Loucy (cell line): ENCODE measurements around the gene PCDHA5.

Source experiments
- CTCF ChIP-seq: fragments of 200-600 bp; sonication (generic); conservative IDR thresholded peaks from 2 replicates; pipeline ENCODE4 v1.5.1; 2014; ENCODE audit warnings: mild to moderate bottlenecking, antibody characterized with exemption, low read length
- EZH2phosphoT487 ChIP-seq: fragments of 200-600 bp; IDR thresholded peaks from 2 replicates; pipeline ENCODE4 v1.6.1; 2018; ENCODE audit warnings: antibody characterized with exemption, mild to moderate bottlenecking, moderate library complexity, borderline replicate concordance

- TF ChIP-seq CTCF (no peak), EZH2phosphoT487 (no peak)
Measured at GRCh38 chr5:140870221-140871201, 49.1 kb downstream of the PCDHA5 start.
